K562 (cell line): Measurements from ENCODE around the gene SIRPG. TPM values are rescaled to one million over a fixed set of nuclear protein-coding genes. Genes with fewer than 3 reads are reported as not detected.

Experiments
- ATAC-seq: fragments of 200-7000 bp; cut with Tn5 transposase; 3 replicates; pipeline ENCODE4 v1.9.1; 2020; ENCODE audit warnings: moderate library complexity
- BruUV-seq: library from RNA; stranded (reverse); fragments of 400-500 nt; replicated peaks from 2 replicates; lab custom pipeline; 2021; lab: Mats Ljungman, UMichigan
- CTCF ChIA-PET: fragments of 300-600 bp; formaldehyde crosslinking; extraction: SDS; loops from one replicate; lab custom pipeline; 2021; ENCODE audit warnings: low intra/inter-chr PET ratio; lab: Yijun Ruan, JAX
- POLR2A ChIA-PET: fragments of 300-600, 350-650 bp; sonication (Branson Sonifier 250); formaldehyde crosslinking; extraction: SDS; loops from one replicate; lab custom pipeline; 2021; ENCODE audit warnings: antibody characterized with exemption, inconsistent platforms; lab: Yijun Ruan, JAX
- DNase-seq, 4 experiments: peaks; one replicate each; pipeline versions ENCODE4 v3.0.0 to v3.0.0-alpha.2; 2011 to 2018; ENCODE audit warnings: low spot score in 3 of 4, mixed read lengths in 3 of 4; ENCODE audit errors: extremely low read depth in 1 of 4
- FAIRE-seq: peaks from 2 replicates; lab custom pipeline; 2011; peaks lifted over from hg19 to GRCh38; lab: Jason Lieb, UNC
- H2AFZ ChIP-seq: 2 replicates; pipeline ENCODE4 v1.6.0; 2011; ENCODE audit warnings: low read depth, low read length, control low read depth, inconsistent platforms
- H3K27ac ChIP-seq: fragments of 200-600 bp; 3 replicates; pipeline ENCODE4 v1.8.0; 2011; ENCODE audit warnings: low read depth, mild to moderate bottlenecking, control low read depth, inconsistent platforms, low read length, moderate library complexity, mixed read lengths; ENCODE audit errors: extremely low read depth
- H3K27me3 ChIP-seq, 2 experiments: fragments of 300-600 bp in 1 of 2; 2 replicates in 1 of 2; 3 replicates in 1 of 2; pipeline versions ENCODE4 v1.6.0 to v1.8.0; 2011; ENCODE audit warnings: inconsistent platforms in 2 of 2, low read length in 2 of 2, mild to moderate bottlenecking in 1 of 2, mixed read lengths in 1 of 2, moderate library complexity in 1 of 2; ENCODE audit not compliant: control insufficient read depth in 2 of 2, insufficient read depth in 2 of 2
- H3K36me3 ChIP-seq: fragments of 300-600 bp; 3 replicates; pipeline ENCODE4 v1.8.0; 2011; ENCODE audit warnings: mild to moderate bottlenecking, low read length, inconsistent platforms; ENCODE audit not compliant: control insufficient read depth, insufficient read depth
- H3K4me1 ChIP-seq, 2 experiments: fragments of 200-600 bp in 1 of 2; replicated peaks in 1 of 2; 2 replicates in 1 of 2; 3 replicates in 1 of 2; pipeline versions ENCODE4 v1.5.1 to v1.8.0; 2011; ENCODE audit warnings: inconsistent platforms in 2 of 2, low read length in 2 of 2, mild to moderate bottlenecking in 1 of 2, mixed read lengths in 1 of 2, moderate library complexity in 1 of 2; ENCODE audit not compliant: control insufficient read depth in 2 of 2, insufficient read depth in 2 of 2
- H3K4me2 ChIP-seq: 2 replicates; pipeline ENCODE4 v1.6.1; 2011; ENCODE audit warnings: low read length, control low read depth, inconsistent platforms, mixed read lengths; ENCODE audit not compliant: insufficient read depth
- H3K4me3 ChIP-seq: fragments of 200-600 bp; sonication (generic), shearing (Covaris generic); 2 replicates; pipeline ENCODE4 v1.5.1; 2016; ENCODE audit warnings: control low read depth, inconsistent platforms
- H3K79me2 ChIP-seq: fragments of 200-600 bp; 3 replicates; pipeline ENCODE4 v1.8.0; 2011; ENCODE audit warnings: low read length, inconsistent platforms; ENCODE audit not compliant: control insufficient read depth, insufficient read depth
- H3K9ac ChIP-seq, 2 experiments: 2 replicates each; pipeline versions ENCODE4 v1.6.0 to v1.6.1; 2011; ENCODE audit warnings: low read depth in 2 of 2, low read length in 2 of 2, control low read depth in 1 of 2, inconsistent platforms in 1 of 2, mild to moderate bottlenecking in 1 of 2, mixed read lengths in 1 of 2; ENCODE audit not compliant: insufficient read depth in 1 of 2
- H3K9me1 ChIP-seq: one replicate; pipeline ENCODE4 v1.6.0; 2011; ENCODE audit warnings: inconsistent platforms, mild to moderate bottlenecking, low read length, moderate library complexity; ENCODE audit not compliant: control insufficient read depth, insufficient read depth
- H3K9me3 ChIP-seq: replicated peaks from 2 replicates; pipeline ENCODE4 v1.5.1; 2011; ENCODE audit warnings: low read depth, low read length, inconsistent platforms; ENCODE audit not compliant: control insufficient read depth, insufficient read depth
- H4K20me1 ChIP-seq: replicated peaks from 2 replicates; pipeline ENCODE4 v1.6.1; 2011; ENCODE audit warnings: low read length, inconsistent platforms, mixed read lengths; ENCODE audit not compliant: control insufficient read depth, insufficient read depth
- AFF1 ChIP-seq, 2 experiments: fragments of 450-650 bp; IDR thresholded peaks; 2 replicates each; pipeline ENCODE4 v1.6.1; 2018; ENCODE audit warnings: mild to moderate bottlenecking in 2 of 2, low read depth in 1 of 2; ENCODE audit not compliant: partially characterized antibody in 2 of 2
- CBX2 ChIP-seq: fragments of 200-600 bp; sonication (generic); IDR thresholded peaks from one replicate; pipeline ENCODE4 v1.6.1; 2012; ENCODE audit warnings: mild to moderate bottlenecking, low read length, inconsistent platforms; ENCODE audit not compliant: insufficient read depth, poor library complexity, severe bottlenecking
- FOXO4 ChIP-seq: fragments of 450-650 bp; formaldehyde crosslinking; IDR thresholded peaks from 2 replicates; pipeline ENCODE4 v1.4.0; 2020; ENCODE audit warnings: mild to moderate bottlenecking, moderate library complexity
- KLF16 ChIP-seq: IDR thresholded peaks from 2 replicates; pipeline ENCODE4 v1.6.1; 2016; ENCODE audit warnings: antibody characterized with exemption
- NR2C1 ChIP-seq, 2 experiments: fragments of 450-650 bp; IDR thresholded peaks; 2 replicates each; pipeline ENCODE4 v1.6.1; 2017; ENCODE audit warnings: mild to moderate bottlenecking in 2 of 2, antibody characterized with exemption in 1 of 2, inconsistent platforms in 1 of 2, missing compliant biosample characterization in 1 of 2, missing genetic modification characterization in 1 of 2
- POLR2AphosphoS5 ChIP-seq: IDR thresholded peaks from 2 replicates; pipeline ENCODE4 v1.6.1; 2011; ENCODE audit warnings: mild to moderate bottlenecking, low read depth, low read length, moderate library complexity; ENCODE audit not compliant: control insufficient read depth, insufficient read depth
- PYGO2 ChIP-seq: fragments of 450-650 bp; IDR thresholded peaks from 2 replicates; pipeline ENCODE4 v1.6.1; 2016; ENCODE audit warnings: mild to moderate bottlenecking, missing genetic modification characterization, moderate library complexity, missing compliant biosample characterization
- RBM34 ChIP-seq: fragments of 200-400 bp; formaldehyde crosslinking; IDR thresholded peaks from 2 replicates; pipeline ENCODE4 v1.6.1; 2018; ENCODE audit warnings: low read length, borderline replicate concordance; ENCODE audit not compliant: insufficient read depth
- THAP7 ChIP-seq: fragments of 250-450 bp; sonication (Bioruptor Pico); IDR thresholded peaks from 2 replicates; pipeline ENCODE4 v1.5.0; 2021
- WHSC1 ChIP-seq: IDR thresholded peaks from one replicate; pipeline ENCODE4 v1.6.1; 2012; ENCODE audit warnings: low read length, control low read depth, inconsistent platforms
- ZBTB7A ChIP-seq: IDR thresholded peaks from 2 replicates; pipeline ENCODE4 v1.6.1; 2011; ENCODE audit warnings: low read depth, mild to moderate bottlenecking, low read length, moderate library complexity, borderline replicate concordance; ENCODE audit not compliant: control insufficient read depth
- ZNF124 ChIP-seq: sonication (generic); formaldehyde crosslinking; IDR thresholded peaks from 2 replicates; pipeline ENCODE4 v1.8.1; 2022; ENCODE audit warnings: missing genetic modification reagents
- ZNF146 ChIP-seq: IDR thresholded peaks from one replicate; pipeline ENCODE4 v1.6.1; 2018; ENCODE audit warnings: missing compliant biosample characterization; ENCODE audit not compliant: unreplicated experiment
- ZNF224 ChIP-seq: sonication (generic); formaldehyde crosslinking; IDR thresholded peaks from 2 replicates; pipeline ENCODE4 v1.8.0; 2022; ENCODE audit warnings: mild to moderate bottlenecking, missing genetic modification reagents
- ZNF23 ChIP-seq: fragments of 250-450 bp; sonication (Bioruptor Pico); IDR thresholded peaks from 2 replicates; pipeline ENCODE4 v1.4.0; 2020; ENCODE audit warnings: mild to moderate bottlenecking
- ZNF717 ChIP-seq: fragments of 250-450 bp; sonication (Bioruptor Pico); IDR thresholded peaks from 2 replicates; pipeline ENCODE4 v1.5.0; 2021
- ZNF766 ChIP-seq: fragments of 200-800 bp; sonication (Bioruptor generic); conservative IDR thresholded peaks from 2 replicates; pipeline ENCODE4 v1.6.1; 2016; ENCODE audit warnings: missing genetic modification characterization, missing compliant biosample characterization
- WGBS: fragments of 100-300 bp; shearing (Covaris generic); methylation state at CpG from one replicate; pipeline ENCODE4 v1.1.6; 2016; ENCODE audit warnings: low coverage, mixed read lengths; ENCODE audit not compliant: insufficient coverage; ENCODE audit errors: missing lambda C conversion rate; 5-methylcytosine and 5-hydroxymethylcytosine counted together
- in situ Hi-C: fragments of 300-500 bp; cut with MboI; formaldehyde crosslinking; loops from 4 replicates; pipeline ENCODE4 v1.15.0; 2018; ENCODE audit warnings: inconsistent platforms, mixed read lengths
- intact Hi-C: fragments of 100-400 bp; cut with micrococcal nuclease; formaldehyde crosslinking; loops from 2 replicates; pipeline ENCODE4 v1.14.2; 2022
- polyA plus RNA-seq, 8 experiments: library from polyadenylated mRNA; depleted of rRNA in 4 of 8; stranded (reverse) in 5 of 8; unstranded in 3 of 8; fragments of >200 nt; fragmentation: Nextera tagmentation in 2 of 8; fragmentation: Illumina TruSeq in 1 of 8; extraction: Ambion mirVana in 2 of 8; extraction: Trizol in 1 of 8; gene quantifications; 2 replicates each; pipeline versions ENCODE4 v1.2.1 to v1.2.3, GENCODE V29; 2011 to 2014; ENCODE audit warnings: inconsistent platforms in 1 of 8, missing spikeins in 1 of 8
- total RNA-seq, 7 experiments: library from RNA; depleted of rRNA in 6 of 7; stranded (reverse); fragments of >200 nt in 6 of 7; fragmentation: Illumina TruSeq in 2 of 7; extraction: Trizol in 2 of 7; gene quantifications; 2 replicates each; pipeline versions ENCODE4 v1.2.1 to v1.2.3, GENCODE V29; 2011 to 2021; ENCODE audit warnings: low replicate concordance in 1 of 7

Gene SIRPG
- total and polyA plus RNA-seq, 9 of the 15 experiments (the other 6 are each of a cell fraction or from before 2014, with no cell fraction given) = not detected

GRCh38 chr20:1702328-1702727 is 44.7 kb upstream of the SIRPG start (continued):
- TF ChIP-seq ZNF224 (CRISPR knock-in tag) = no peak
- TF ChIP-seq AFF1 (IDR thresholded peaks at IDR 0.05; ENCODE audit: low read depth in 1 of 2, partially characterized antibody in 2 of 2) = no peak
- TF ChIP-seq NR2C1 (IDR thresholded peaks at IDR 0.05) = no peak
- TF ChIP-seq NR2C1 (tag; IDR thresholded peaks at IDR 0.05) = no peak

GRCh38 chr20:1700990-1701389 is 43.4 kb upstream of the SIRPG start:
- in situ Hi-C loops (no loop called here), intact Hi-C loops (no loop called here)
- no TSS peak for BruUV-seq
- no peaks in the 10 kb centered on the region for H3K4me1 ChIP-seq
- H3K36me3 ChIP-seq = no peaks in the 10 kb centered on the region
- ATAC-seq (no peak), FAIRE-seq (no peak), DNase-seq (no peak)
- H3K79me2 ChIP-seq = no peaks in the 10 kb centered on the region
- H3K4me2 ChIP-seq = no peak overlapping the region
- no peak overlapping the region for H2AFZ ChIP-seq
- H4K20me1 ChIP-seq = no peaks in the 10 kb centered on the region
- no peaks in the 10 kb centered on the region for H3K9me1 ChIP-seq
- WGBS = 0% methylated on average over 1 of the region's 1 CpG
- H3K9me3 ChIP-seq = no peaks in the 10 kb centered on the region
- CTCF ChIA-PET = no interaction called here
- H3K27ac ChIP-seq = no peak overlapping the region
- POLR2A ChIA-PET = no interaction called here
- no peak overlapping the region for H3K9ac ChIP-seq
- H3K27me3 ChIP-seq = no peaks in the 10 kb centered on the region
- H3K4me3 ChIP-seq = no peak overlapping the region
- TF ChIP-seq RBM34 (no peak), ZNF766 (CRISPR knock-in tag) (no peak), ZNF124 (CRISPR knock-in tag) (no peak), ZNF146 (no peak), WHSC1 (no peak), CBX2 (no peak), ZNF23 (CRISPR knock-in tag) (no peak), PYGO2 (tag) (no peak), ZNF717 (no peak), KLF16 (no peak), FOXO4 (CRISPR knock-in tag) (no peak), POLR2AphosphoS5 (no peak), THAP7 (CRISPR knock-in tag) (no peak), ZBTB7A (no peak)
